MM.1S (cell line): ENCODE data around the gene HSDL1.

Source experiments
- CTCF ChIP-seq: fragments of 300-600 bp; sonication (generic); IDR thresholded peaks from 2 replicates; pipeline ENCODE4 v1.5.1; 2016; ENCODE audit warnings: antibody characterized with exemption, low read length, mixed read lengths
- EZH2 ChIP-seq: fragments of 300-600 bp; sonication (generic); optimal IDR thresholded peaks from 2 replicates; pipeline ENCODE3; 2017; ENCODE audit warnings: low read depth, mild to moderate bottlenecking, antibody characterized with exemption, low read length, mixed read lengths

- TF ChIP-seq EZH2 (no peak), CTCF (no peak)
These were observed 70.3 kb downstream of the HSDL1 start for GRCh38 chr16:84074721-84075120.
